Omental fat pad (tissue), 4 donors: ENCODE data around the gene SLC4A8. TPM values are rescaled to one million over a fixed set of nuclear protein-coding genes. Genes with fewer than 3 reads are reported as not detected.
A peak's percentile ranks its signal among the peaks of the same experiment; 100 is the strongest.

Experiments
- ATAC-seq: fragments of 150-250 bp; one replicate; pipeline ENCODE4 v1.9.1; 2016; ENCODE audit warnings: mild to moderate bottlenecking, moderate library complexity; ENCODE audit not compliant: low FRiP score
- DNase-seq: peaks from one replicate; pipeline ENCODE4 v3.0.0-alpha.2; 2019; ENCODE audit warnings: low spot score
- CTCF ChIP-seq, 3 donors: fragments of 450-650 bp; IDR thresholded peaks; one replicate each; pipeline ENCODE4 v1.5.1; 2016 to 2017; ENCODE audit warnings: antibody characterized with exemption in 3 of 3, mild to moderate bottlenecking in 3 of 3, moderate library complexity in 2 of 3
- total RNA-seq, 4 donors: library from RNA; depleted of rRNA; stranded (reverse); fragments of >200 nt; gene quantifications; one replicate each; pipeline ENCODE4 v1.1.0, GENCODE V29; 2016

Gene SLC4A8
- total RNA-seq, 4 donors from 2014 or later, result 0.37 to 4.7 (median 1.8) TPM

GRCh38 chr12:51397670-51398069 is 27.0 kb upstream of the SLC4A8 start:
- TF ChIP-seq CTCF (IDR thresholded peaks at IDR 0.05), result no peak
- ATAC-seq (no peak), DNase-seq (no peak)

DNA sequence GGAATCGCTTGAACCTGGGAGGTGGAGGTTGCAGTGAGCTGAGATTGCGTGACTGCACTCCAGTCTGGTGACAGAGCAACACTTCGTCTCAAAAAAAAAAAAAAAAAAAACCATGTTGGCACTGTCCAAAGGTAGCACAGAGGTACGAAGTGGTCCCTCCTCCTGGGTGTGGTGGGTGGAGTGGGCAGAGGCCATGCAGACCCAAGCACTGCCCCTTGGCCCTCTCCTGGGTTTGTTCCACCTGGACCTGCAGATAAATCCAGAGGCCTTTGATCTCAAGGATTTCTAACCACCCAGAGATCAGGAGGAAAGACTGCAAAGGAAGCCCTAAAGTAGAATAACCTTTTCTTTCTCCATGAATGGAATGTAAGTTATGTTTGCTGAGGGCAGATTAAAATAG is 24.7 kb upstream of the SLC4A8 start:
- no peak for DNase-seq
- TF ChIP-seq CTCF (IDR thresholded peaks at IDR 0.05), result no peak
- ATAC-seq, result no peak

GRCh38 chr12:51401020-51401419 is 23.6 kb upstream of the SLC4A8 start:
- TF ChIP-seq CTCF (IDR thresholded peaks at IDR 0.05), result no peak
- ATAC-seq (no peak), DNase-seq (no peak)

DNA sequence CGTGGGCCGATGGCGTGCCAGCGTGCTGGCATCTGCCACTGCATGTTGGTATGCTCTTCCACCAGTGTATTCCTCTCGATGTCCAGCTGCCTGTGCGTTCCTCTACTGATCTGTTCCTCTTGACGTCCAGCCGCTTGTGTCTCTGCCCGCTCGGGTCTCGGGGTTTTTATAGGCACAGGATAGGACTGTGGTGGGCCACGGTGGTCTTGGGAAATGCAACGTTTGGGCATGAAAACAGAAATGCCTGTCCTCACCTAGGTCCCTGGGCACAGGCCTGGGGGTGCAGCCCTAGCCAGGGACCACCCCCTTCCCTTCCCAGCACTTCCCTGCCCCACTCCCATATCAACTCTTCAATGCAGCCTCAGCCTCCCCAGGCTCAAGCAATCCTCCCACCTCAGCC is 23.1 kb upstream of the SLC4A8 start:
- no peak for ATAC-seq
- no peak for DNase-seq
- no peak for TF ChIP-seq CTCF (IDR thresholded peaks at IDR 0.05)

GRCh38 chr12:51401900-51402299 is 22.7 kb upstream of the SLC4A8 start:
- no peak for TF ChIP-seq CTCF (IDR thresholded peaks at IDR 0.05)
- no peak for DNase-seq
- no peak for ATAC-seq

DNA sequence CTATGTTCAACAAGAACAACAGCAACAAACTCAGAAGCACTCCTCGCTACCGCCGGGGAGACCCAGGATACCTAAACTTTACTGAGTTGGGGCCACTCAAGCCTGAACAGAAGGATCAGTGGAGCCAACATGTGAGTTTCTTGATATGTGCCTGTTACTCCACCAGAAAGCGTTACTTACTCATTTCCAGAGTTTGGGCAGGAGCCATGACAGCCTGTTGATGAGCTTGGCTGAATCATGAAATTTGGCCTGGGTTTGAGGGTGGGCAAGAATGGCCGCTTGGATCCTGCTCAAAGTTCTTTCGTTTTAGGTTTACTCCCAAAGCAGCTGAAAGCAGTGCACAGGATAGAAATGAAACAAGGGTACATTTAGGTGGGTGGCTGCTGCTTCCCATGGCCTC is 21.5 kb upstream of the SLC4A8 start:
- no peak for TF ChIP-seq CTCF (IDR thresholded peaks at IDR 0.05)
- ATAC-seq (peak; percentile 25), DNase-seq (no peak)

DNA sequence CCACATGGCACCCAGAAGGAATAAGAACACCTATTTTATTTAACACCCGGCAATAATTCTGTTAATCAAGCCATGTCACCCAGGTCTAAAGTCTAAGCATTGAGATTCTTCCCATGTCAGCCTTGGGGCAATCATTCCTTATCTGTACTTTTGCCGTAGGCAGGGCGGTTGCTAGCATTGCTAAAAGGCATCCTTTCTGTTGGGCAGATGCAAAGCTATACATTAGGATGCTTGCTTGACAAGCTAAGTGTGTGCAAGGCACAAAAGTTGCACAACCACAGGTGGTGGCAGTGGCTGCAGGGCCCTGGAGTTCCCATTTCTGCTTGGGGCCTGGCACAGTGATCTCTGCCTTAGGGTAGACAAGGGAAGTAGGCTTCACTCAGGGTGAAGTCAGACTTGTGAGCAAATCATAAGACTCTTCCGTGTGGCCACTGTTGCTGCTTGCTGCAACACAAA is 20.9 kb upstream of the SLC4A8 start:
- no peak for DNase-seq
- ATAC-seq, result no peak
- TF ChIP-seq CTCF (IDR thresholded peaks at IDR 0.05), result no peak
